Liver (tissue), 9 donors: ENCODE data around the gene CELSR1. TPM values are rescaled to one million over a fixed set of nuclear protein-coding genes. Genes with fewer than 3 reads are reported as not detected.

Source experiments
- DNase-seq: peaks from one replicate; pipeline ENCODE4 v3.0.0-alpha.2; 2017; ENCODE audit warnings: low spot score
- H3K27ac ChIP-seq, 2 donors: one replicate each; pipeline ENCODE4 v1.7.0; 2013; ENCODE audit warnings: inconsistent platforms in 2 of 2, low read length in 2 of 2, control low read depth in 1 of 2, low read depth in 1 of 2, mild to moderate bottlenecking in 1 of 2
- H3K27me3 ChIP-seq, 4 donors: one replicate each; pipeline versions ENCODE4 v1.6.1 to v1.7.0; 2013; ENCODE audit warnings: low read length in 3 of 4, inconsistent platforms in 1 of 4, mild to moderate bottlenecking in 1 of 4, moderate library complexity in 1 of 4; ENCODE audit not compliant: control insufficient read depth in 4 of 4, insufficient read depth in 4 of 4
- H3K36me3 ChIP-seq, 4 donors: one replicate each; pipeline versions ENCODE4 v1.6.1 to v1.7.0; 2013; ENCODE audit warnings: low read length in 3 of 4, mild to moderate bottlenecking in 3 of 4, low read depth in 1 of 4, moderate library complexity in 1 of 4; ENCODE audit not compliant: control insufficient read depth in 4 of 4, insufficient read depth in 3 of 4
- H3K4me1 ChIP-seq, 4 donors: one replicate each; pipeline versions ENCODE4 v1.6.1 to v1.7.0; 2013; ENCODE audit warnings: low read length in 3 of 4, mild to moderate bottlenecking in 3 of 4, moderate library complexity in 1 of 4; ENCODE audit not compliant: control insufficient read depth in 4 of 4, insufficient read depth in 4 of 4
- H3K4me3 ChIP-seq, 3 donors: one replicate each; pipeline versions ENCODE4 v1.6.1 to v1.7.0; 2013; ENCODE audit warnings: low read length in 3 of 3, control low read depth in 1 of 3, low read depth in 1 of 3, mild to moderate bottlenecking in 1 of 3
- H3K9ac ChIP-seq, 2 donors: one replicate each; pipeline ENCODE4 v1.7.0; 2013; ENCODE audit warnings: low read length in 2 of 2, mild to moderate bottlenecking in 2 of 2, moderate library complexity in 2 of 2, control low read depth in 1 of 2, low read depth in 1 of 2
- H3K9me3 ChIP-seq, 4 donors: one replicate each; pipeline versions ENCODE4 v1.6.1 to v1.7.0; 2013; ENCODE audit warnings: low read length in 3 of 4; ENCODE audit not compliant: control insufficient read depth in 4 of 4
- EGR1 ChIP-seq, 2 donors: IDR thresholded peaks; 2 replicates each; pipeline ENCODE4 v1.6.1; 2016 to 2018; ENCODE audit warnings: antibody characterized with exemption in 2 of 2, low read depth in 2 of 2
- FOXA1 ChIP-seq: IDR thresholded peaks from 2 replicates; pipeline ENCODE4 v1.6.1; 2016; ENCODE audit warnings: antibody characterized with exemption
- FOXA2 ChIP-seq: IDR thresholded peaks from 2 replicates; pipeline ENCODE4 v1.6.1; 2016; ENCODE audit warnings: antibody characterized with exemption
- GABPA ChIP-seq, 2 donors: IDR thresholded peaks in 1 of 2; conservative IDR thresholded peaks in 1 of 2; 2 replicates each; pipeline ENCODE4 v1.6.1; 2016; ENCODE audit warnings: antibody characterized with exemption in 2 of 2, mild to moderate bottlenecking in 1 of 2, moderate library complexity in 1 of 2
- HNF4A ChIP-seq, 2 donors: conservative IDR thresholded peaks; 2 replicates each; pipeline ENCODE4 v1.6.1; 2016; ENCODE audit warnings: antibody characterized with exemption in 2 of 2, mild to moderate bottlenecking in 2 of 2
- HNF4G ChIP-seq: IDR thresholded peaks from 2 replicates; pipeline ENCODE4 v1.6.1; 2016; ENCODE audit warnings: antibody characterized with exemption
- JUND ChIP-seq, 2 donors: IDR thresholded peaks; 2 replicates each; pipeline ENCODE4 v1.6.1; 2016; ENCODE audit warnings: antibody characterized with exemption in 2 of 2
- MAX ChIP-seq: IDR thresholded peaks from 2 replicates; pipeline ENCODE4 v1.6.1; 2016; ENCODE audit warnings: antibody characterized with exemption
- NR2F2 ChIP-seq: IDR thresholded peaks from 2 replicates; pipeline ENCODE4 v1.6.1; 2016; ENCODE audit warnings: antibody characterized with exemption
- RAD21 ChIP-seq, 2 donors: IDR thresholded peaks; 2 replicates each; pipeline ENCODE4 v1.6.1; 2016; ENCODE audit warnings: antibody characterized with exemption in 2 of 2, mild to moderate bottlenecking in 2 of 2
- REST ChIP-seq: IDR thresholded peaks from 2 replicates; pipeline ENCODE4 v1.6.1; 2016; ENCODE audit warnings: antibody characterized with exemption, mild to moderate bottlenecking
- RXRA ChIP-seq, 2 donors: IDR thresholded peaks; 2 replicates each; pipeline ENCODE4 v1.6.1; 2017 to 2018; ENCODE audit warnings: antibody characterized with exemption in 2 of 2, mild to moderate bottlenecking in 1 of 2
- SP1 ChIP-seq: IDR thresholded peaks from 2 replicates; pipeline ENCODE4 v1.6.1; 2018; ENCODE audit warnings: antibody characterized with exemption, mild to moderate bottlenecking
- TAF1 ChIP-seq: conservative IDR thresholded peaks from 2 replicates; pipeline ENCODE4 v1.6.1; 2016; ENCODE audit warnings: antibody characterized with exemption, mild to moderate bottlenecking
- YY1 ChIP-seq: IDR thresholded peaks from 2 replicates; pipeline ENCODE4 v1.6.1; 2016; ENCODE audit warnings: antibody characterized with exemption, mild to moderate bottlenecking
- ZBTB33 ChIP-seq: IDR thresholded peaks from 2 replicates; pipeline ENCODE4 v1.6.1; 2016; ENCODE audit warnings: antibody characterized with exemption
- WGBS: extraction: QIAGEN DNeasy Blood & Tissue Kit; methylation state at CpG from one replicate; pipeline ENCODE4 v1.1.7; 2013; 5-methylcytosine and 5-hydroxymethylcytosine counted together
- polyA plus RNA-seq, 2 donors: library from polyadenylated mRNA; stranded (reverse) in 1 of 2; unstranded in 1 of 2; fragments of 200-250 nt in 1 of 2; fragments of >200 nt in 1 of 2; fragmentation: Nextera tagmentation in 1 of 2; extraction: Ambion mirVana in 1 of 2; gene quantifications; one replicate each; pipeline versions ENCODE4 v1.2.1 to v1.2.3, GENCODE V29; 2013 to 2015
- total RNA-seq, 2 donors: library from RNA; depleted of rRNA; stranded (reverse); fragments of >200 nt; gene quantifications; one replicate each; pipeline ENCODE4 v1.2.3, GENCODE V29; 2014
- TF ChIP-seq, protein P1 (sequence below): fragments of 150-350 bp; IDR thresholded peaks from 2 replicates; pipeline ENCODE4 v1.5.1; 2017; ENCODE audit warnings: improper control_type of control experiment, low read depth, low read length; ENCODE audit not compliant: missing input control
- TF ChIP-seq, protein P2 (sequence below): IDR thresholded peaks from 2 replicates; pipeline ENCODE4 v1.6.1; 2016; ENCODE audit warnings: antibody characterized with exemption
- donor health status: healthy.
- donor health status: healthy.
- donor health status: healthy.
- donor health status: healthy.
- donor health status: healthy.

CELSR1 gene
- total and polyA plus RNA-seq, 4 donors, result 0.37 to 1.6 (median 1.3) TPM

- 89% methylated on average over 11 of the region's 11 CpGs for WGBS
- Histone ChIP-seq H3K4me3 (no peak overlapping the region), H3K9me3 (no peaks in the 10 kb centered on the region), H3K36me3 (no peaks in the 10 kb centered on the region), H3K27ac (no peak overlapping the region), H3K9ac (no peak overlapping the region), H3K27me3 (no peaks in the 10 kb centered on the region), H3K4me1 (no peaks in the 10 kb centered on the region)
- TF ChIP-seq FOXA1 (no peak), HNF4A (conservative IDR thresholded peaks at IDR 0.05) (no peak), TAF1 (no peak), NR2F2 (no peak), EGR1 (IDR thresholded peaks at IDR 0.05; ENCODE audit: low read depth in 2 of 2) (no peak), YY1 (no peak), HNF4G (no peak), ZBTB33 (no peak), JUND (IDR thresholded peaks at IDR 0.05) (no peak), RXRA (IDR thresholded peaks at IDR 0.05) (no peak), RAD21 (IDR thresholded peaks at IDR 0.05) (no peak)
- TF ChIP-seq, protein P1, sequence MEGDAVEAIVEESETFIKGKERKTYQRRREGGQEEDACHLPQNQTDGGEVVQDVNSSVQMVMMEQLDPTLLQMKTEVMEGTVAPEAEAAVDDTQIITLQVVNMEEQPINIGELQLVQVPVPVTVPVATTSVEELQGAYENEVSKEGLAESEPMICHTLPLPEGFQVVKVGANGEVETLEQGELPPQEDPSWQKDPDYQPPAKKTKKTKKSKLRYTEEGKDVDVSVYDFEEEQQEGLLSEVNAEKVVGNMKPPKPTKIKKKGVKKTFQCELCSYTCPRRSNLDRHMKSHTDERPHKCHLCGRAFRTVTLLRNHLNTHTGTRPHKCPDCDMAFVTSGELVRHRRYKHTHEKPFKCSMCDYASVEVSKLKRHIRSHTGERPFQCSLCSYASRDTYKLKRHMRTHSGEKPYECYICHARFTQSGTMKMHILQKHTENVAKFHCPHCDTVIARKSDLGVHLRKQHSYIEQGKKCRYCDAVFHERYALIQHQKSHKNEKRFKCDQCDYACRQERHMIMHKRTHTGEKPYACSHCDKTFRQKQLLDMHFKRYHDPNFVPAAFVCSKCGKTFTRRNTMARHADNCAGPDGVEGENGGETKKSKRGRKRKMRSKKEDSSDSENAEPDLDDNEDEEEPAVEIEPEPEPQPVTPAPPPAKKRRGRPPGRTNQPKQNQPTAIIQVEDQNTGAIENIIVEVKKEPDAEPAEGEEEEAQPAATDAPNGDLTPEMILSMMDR, result no peak
- no peak for DNase-seq
These were observed 116.2 kb downstream of the CELSR1 start for GRCh38 chr22:46421267-46421666.

GRCh38 chr22:46419754-46420571 is 117.5 kb downstream of the CELSR1 start:
- no peaks in the 10 kb centered on the region for H3K36me3 ChIP-seq
- H3K4me3 ChIP-seq, result no peak overlapping the region
- no peaks in the 10 kb centered on the region for H3K9me3 ChIP-seq
- H3K27ac ChIP-seq, result no peak overlapping the region
- TF ChIP-seq REST, result no peak
- no peak for TF ChIP-seq FOXA2
- TF ChIP-seq RXRA (IDR thresholded peaks at IDR 0.05), result no peak
- no peak for TF ChIP-seq TAF1
- TF ChIP-seq HNF4G, result no peak
- no peak for TF ChIP-seq MAX
- no peak for TF ChIP-seq FOXA1
- TF ChIP-seq ZBTB33, result no peak
- no peak for TF ChIP-seq SP1
- TF ChIP-seq JUND (IDR thresholded peaks at IDR 0.05), result no peak
- TF ChIP-seq, protein P1, result no peak
- TF ChIP-seq EGR1 (IDR thresholded peaks at IDR 0.05; ENCODE audit: low read depth in 2 of 2), result no peak
- TF ChIP-seq GABPA (IDR thresholded peaks at IDR 0.05 in 1 of 2, conservative IDR thresholded peaks at IDR 0.05 in 1 of 2), result no peak
- TF ChIP-seq YY1, result no peak
- TF ChIP-seq, protein P2, sequence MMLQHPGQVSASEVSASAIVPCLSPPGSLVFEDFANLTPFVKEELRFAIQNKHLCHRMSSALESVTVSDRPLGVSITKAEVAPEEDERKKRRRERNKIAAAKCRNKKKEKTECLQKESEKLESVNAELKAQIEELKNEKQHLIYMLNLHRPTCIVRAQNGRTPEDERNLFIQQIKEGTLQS, result no peak
- TF ChIP-seq NR2F2, result no peak
- TF ChIP-seq RAD21 (IDR thresholded peaks at IDR 0.05), result no peak
- TF ChIP-seq HNF4A (conservative IDR thresholded peaks at IDR 0.05), result no peak
- no peak for DNase-seq
- no peak overlapping the region for H3K9ac ChIP-seq
- H3K27me3 ChIP-seq, result no peaks in the 10 kb centered on the region
- H3K4me1 ChIP-seq, result no peaks in the 10 kb centered on the region
- WGBS, result 95% methylated on average over 27 of the region's 27 CpGs
